Measurements from ENCODE around the gene GABPB2. TPM values are rescaled to one million over a fixed set of nuclear protein-coding genes. Genes with fewer than 3 reads are reported as not detected.

GABPB2 gene
- polyA plus RNA-seq, 1 of the 3 experiments (the other 2 are of a cell fraction) = 2.4 TPM

GRCh38 chr1:151036356-151036755 lies 34.2 kb upstream of the GABPB2 start, which contains the start of gene BNIPL:
Gene BNIPL (plus strand): TSS chr1:151036586. CDS start chr1:151036726, 140 bp downstream.
- H3K4me3 ChIP-seq (ENCODE audit: low read depth in 2 of 2, low read length in 1 of 2) = no peak within 1 kb of the TSS
- WGBS (ENCODE audit: low lambda C conversion rate) = 50% methylated on average over 2 of the region's 2 CpGs
- no peaks in the 10 kb centered on the region for H3K4me1 ChIP-seq (ENCODE audit: control insufficient read depth in 1 of 2, insufficient read depth in 2 of 2, low read depth in 1 of 2, low read length in 1 of 2)
- no peak within 1 kb of the TSS for H2AFZ ChIP-seq (ENCODE audit: low read depth)
- no peaks in the 10 kb centered on the region for H3K79me2 ChIP-seq (ENCODE audit: insufficient read depth)
- POLR2A ChIA-PET = no interaction called here
- H3K9me2 ChIP-seq = no peaks in the 10 kb centered on the region
- H3K27me3 ChIP-seq (ENCODE audit: insufficient read depth) = no peaks in the 10 kb centered on the region
- H3K9me3 ChIP-seq = no peaks in the 10 kb centered on the region
- H3K36me3 ChIP-seq (replicated peaks in 1 of 2; ENCODE audit: control insufficient read depth in 1 of 2, insufficient read depth in 2 of 2, low read length in 1 of 2) = peaks cover 9 to 23% of the 10 kb centered on the region in 2 experiments
- no peak within 1 kb of the TSS for H3K27ac ChIP-seq (ENCODE audit: low read depth in 2 of 2, low read length in 1 of 2)
- DNase-seq = no peak
- CTCF ChIA-PET = interaction anchor here (2.1 kb wide), 2 partner anchors 11 kb away, joined by 9 to 10 read pairs; partner anchors contain the start of gene C1orf56
- TF ChIP-seq RAD21 (IDR thresholded peaks at IDR 0.05; ENCODE audit: low read length) (no peak), RXRA (IDR thresholded peaks at IDR 0.05; ENCODE audit: borderline replicate concordance, low read depth) (no peak), SIN3A (IDR thresholded peaks at IDR 0.05; ENCODE audit: borderline replicate concordance, low read depth, low read length) (no peak), EP300 (IDR thresholded peaks at IDR 0.05; ENCODE audit: borderline replicate concordance in 1 of 2, low read depth in 1 of 2, low read length in 1 of 2) (no peak), FOXJ3 (CRISPR knock-in tag; IDR thresholded peaks at IDR 0.05) (no peak), NFIC (IDR thresholded peaks at IDR 0.05; ENCODE audit: borderline replicate concordance) (no peak), TEAD4 (IDR thresholded peaks at IDR 0.05; ENCODE audit: borderline replicate concordance, insufficient read depth) (no peak), USF1 (IDR thresholded peaks at IDR 0.05; ENCODE audit: borderline replicate concordance, low read depth) (no peak), JUND (IDR thresholded peaks at IDR 0.05) (no peak), CHD2 (IDR thresholded peaks at IDR 0.05; ENCODE audit: low read length, partially characterized antibody) (no peak)
- no peaks in the 10 kb centered on the region for H4K20me1 ChIP-seq (ENCODE audit: insufficient read depth)
- H3F3A ChIP-seq (replicated peaks; ENCODE audit: insufficient read depth) = no peaks in the 10 kb centered on the region
- no peak within 1 kb of the TSS for H3K9ac ChIP-seq
- no peak within 1 kb of the TSS for H3K4me2 ChIP-seq

DNA sequence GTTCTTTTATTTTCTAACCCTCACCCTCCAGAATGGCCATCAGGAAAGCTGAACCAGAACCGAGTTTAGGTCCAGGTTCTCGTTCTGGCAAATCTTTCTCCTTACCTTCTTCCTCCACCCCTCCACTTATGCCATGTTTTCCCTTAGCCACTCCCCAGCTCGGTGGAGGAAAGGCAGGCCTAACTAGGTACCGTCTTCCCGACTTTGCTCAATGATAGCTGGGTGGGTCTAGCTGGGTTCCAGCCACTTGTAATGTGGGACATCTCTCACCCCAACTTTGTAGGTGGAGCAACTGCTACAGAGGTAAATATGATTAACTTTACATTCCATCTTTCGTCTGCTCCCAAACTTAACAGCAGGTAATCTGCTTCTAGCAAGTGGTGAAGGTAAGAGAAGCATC lies 33.5 kb upstream of the GABPB2 start:
- Histone ChIP-seq H3K9ac (no peak overlapping the region), H3F3A (replicated peaks; ENCODE audit: insufficient read depth) (no peaks in the 10 kb centered on the region), H3K4me2 (no peak overlapping the region), H3K36me3 (replicated peaks in 1 of 2; ENCODE audit: control insufficient read depth in 1 of 2, insufficient read depth in 2 of 2, low read length in 1 of 2) (peaks cover 5 to 20% of the 10 kb centered on the region in 2 experiments), H3K27ac (ENCODE audit: low read depth in 2 of 2, low read length in 1 of 2) (no peak overlapping the region), H3K4me3 (ENCODE audit: low read depth in 2 of 2, low read length in 1 of 2) (no peak overlapping the region), H3K9me2 (no peaks in the 10 kb centered on the region), H3K79me2 (ENCODE audit: insufficient read depth) (no peaks in the 10 kb centered on the region), H2AFZ (ENCODE audit: low read depth) (no peak overlapping the region), H3K27me3 (ENCODE audit: insufficient read depth) (no peaks in the 10 kb centered on the region), H4K20me1 (ENCODE audit: insufficient read depth) (no peaks in the 10 kb centered on the region), H3K4me1 (ENCODE audit: control insufficient read depth in 1 of 2, insufficient read depth in 2 of 2, low read depth in 1 of 2, low read length in 1 of 2) (no peaks in the 10 kb centered on the region), H3K9me3 (no peaks in the 10 kb centered on the region)
- WGBS (ENCODE audit: low lambda C conversion rate) = 83% methylated on average over 6 of the region's 6 CpGs
- POLR2A ChIA-PET = no interaction called here
- TF ChIP-seq TCF12 (IDR thresholded peaks at IDR 0.05) = no peak
- no peak for TF ChIP-seq NRF1 (IDR thresholded peaks at IDR 0.05; ENCODE audit: low read depth, low read length)
- no peak for TF ChIP-seq RFX5 (IDR thresholded peaks at IDR 0.05; ENCODE audit: low read length)
- TF ChIP-seq RAD21 (IDR thresholded peaks at IDR 0.05; ENCODE audit: low read length) = no peak
- TF ChIP-seq FOXJ3 (CRISPR knock-in tag; IDR thresholded peaks at IDR 0.05) = no peak
- DNase-seq = no peak
- CTCF ChIA-PET = interaction anchor here (0.9 to 2.1 kb wide), 3 partner anchors 11 to 118 kb away, joined by 4 to 10 read pairs (median 9); partner anchors contain the start of gene C1orf56

Data from SK-N-SH (cell line).